8988T (cell line): Measurements from ENCODE around the gene TSPO2.
A peak's percentile ranks its signal among the peaks of the same experiment; 100 is the strongest.
"Not testable (repeated sequence)": the region's sequence is repeated elsewhere in the genome, so short reads cannot be mapped to it uniquely, and the experiment has no call there.

ENCODE experiments used
- DNase-seq: peaks from one replicate; pipeline ENCODE4 v3.0.0; 2011

TSPO2 gene

GRCh38 chr6:41042226-41043055 is at the start of gene TSPO2:
Gene TSPO2 (plus strand): TSS chr6:41042467. CDS start chr6:41042986, 519 bp downstream.
- DNase-seq: no peak

- DNase-seq: no peak
These were observed 49.5 kb upstream of the TSPO2 start for GRCh38 chr6:40992746-40993145.

GRCh38 chr6:40996591-40997233 is 45.6 kb upstream of the TSPO2 start:
- no peak for DNase-seq

GRCh38 chr6:40997234-40997957 is 44.9 kb upstream of the TSPO2 start:
- peak; percentile 20 for DNase-seq

GRCh38 chr6:40998661-40999060 is 43.6 kb upstream of the TSPO2 start:
- no peak for DNase-seq

GRCh38 chr6:40999569-40999968 is 42.7 kb upstream of the TSPO2 start:
- peak; percentile 49 for DNase-seq

- no peak for DNase-seq
These were observed 42.0 kb upstream of the TSPO2 start for GRCh38 chr6:41000248-41000647.

GRCh38 chr6:41002168-41002567 is 40.1 kb upstream of the TSPO2 start:
- DNase-seq: no peak

- DNase-seq: not testable (repeated sequence)
These were observed 36.0 kb upstream of the TSPO2 start for GRCh38 chr6:41006217-41006616.

- DNase-seq: not testable (repeated sequence)
These were observed 35.3 kb upstream of the TSPO2 start for GRCh38 chr6:41006980-41007379.

- DNase-seq: no peak
These were observed 34.3 kb upstream of the TSPO2 start for GRCh38 chr6:41008011-41008410.

- no peak for DNase-seq
These were observed 32.6 kb upstream of the TSPO2 start for GRCh38 chr6:41009669-41010068.

- DNase-seq: no peak
These were observed 30.6 kb upstream of the TSPO2 start for GRCh38 chr6:41011673-41012072.

GRCh38 chr6:41013466-41014153 is 28.7 kb upstream of the TSPO2 start:
- no peak for DNase-seq

GRCh38 chr6:41014780-41015179 is 27.5 kb upstream of the TSPO2 start:
- no peak for DNase-seq

GRCh38 chr6:41015860-41016259 is 26.4 kb upstream of the TSPO2 start:
- not testable (repeated sequence) for DNase-seq

- no peak for DNase-seq
These were observed 24.6 kb upstream of the TSPO2 start for GRCh38 chr6:41017663-41018062.

GRCh38 chr6:41021832-41022231 is 20.4 kb upstream of the TSPO2 start:
- DNase-seq: no peak

GRCh38 chr6:41022294-41022693 is 20.0 kb upstream of the TSPO2 start:
- DNase-seq: no peak

GRCh38 chr6:41023114-41023513 is 19.2 kb upstream of the TSPO2 start:
- DNase-seq: no peak

GRCh38 chr6:41025966-41026530 is 16.2 kb upstream of the TSPO2 start:
- DNase-seq: no peak

GRCh38 chr6:41027241-41027640 is 15.0 kb upstream of the TSPO2 start:
- no peak for DNase-seq
